Measurements from ENCODE around the gene SLC5A2. TPM values are rescaled to one million over a fixed set of nuclear protein-coding genes. Genes with fewer than 3 reads are reported as not detected.
"Not testable (repeated sequence)": the region's sequence is repeated elsewhere in the genome, so short reads cannot be mapped to it uniquely, and the experiment has no call there.

SLC5A2 gene
- total and polyA plus RNA-seq, 12 donors = 0.11 to 3.0 (median 1.3) TPM; not detected in 8

- DNase-seq = no peak
- intact Hi-C loops (cut with DNase I) = no loop called here
Measured at GRCh38 chr16:31438414-31438813, 44.5 kb upstream of the SLC5A2 start.

DNA sequence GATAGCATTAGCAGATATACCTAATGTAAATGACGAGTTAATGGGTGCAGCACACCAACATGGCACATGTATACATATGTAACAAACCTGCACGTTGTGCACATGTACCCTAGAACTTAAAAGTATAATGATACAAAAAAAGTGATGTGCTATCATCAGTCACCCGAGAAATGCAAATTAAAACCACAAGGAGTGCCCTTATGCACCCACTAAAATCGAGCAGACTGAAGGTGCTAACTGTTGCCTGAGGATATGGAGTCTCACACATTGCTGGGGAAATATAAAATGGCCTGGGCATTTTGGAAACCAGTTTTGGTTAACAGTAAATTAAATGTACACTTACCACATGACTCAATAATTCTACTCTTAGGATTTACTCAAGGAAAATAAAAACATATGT is 43.9 kb upstream of the SLC5A2 start:
- H3K4me3 ChIP-seq; intact Hi-C loops (cut with DNase I); H3K27ac ChIP-seq; H3K36me3 ChIP-seq (replicated peaks in 1 of 2); DNase-seq; H3K27me3 ChIP-seq; H3K4me1 ChIP-seq (replicated peaks in 1 of 2); H3K9me3 ChIP-seq (replicated peaks in 1 of 3): not testable (repeated sequence)
- 52 to 75% (median 66%) methylated on average over 3 to 4 of the region's 4 CpGs for WGBS, 4 donors

More at GRCh38 chr16:31438414-31438813, 44.5 kb upstream of the SLC5A2 start:
- Histone ChIP-seq H3K4me3 (no peak overlapping the region), H3K9me3 (replicated peaks in 1 of 3) (no peaks in the 10 kb centered on the region), H3K36me3 (replicated peaks in 1 of 2) (no peaks in the 10 kb centered on the region), H3K27ac (no peak overlapping the region), H3K4me1 (replicated peaks in 1 of 2) (peaks cover 7 to 9% of the 10 kb centered on the region in 2 donors), H3K27me3 (no peaks in the 10 kb centered on the region)
- TF ChIP-seq CTCF (IDR thresholded peaks at IDR 0.05) (no peak), POLR2A (IDR thresholded peaks at IDR 0.05) (no peak)
- 65 to 76% (median 69%) methylated on average over 2 of the region's 2 CpGs for WGBS, 4 donors

GRCh38 chr16:31439519-31439918 is 43.4 kb upstream of the SLC5A2 start:
- WGBS, 4 donors = 75 to 92% (median 84%) methylated on average over 3 of the region's 3 CpGs

DNA sequence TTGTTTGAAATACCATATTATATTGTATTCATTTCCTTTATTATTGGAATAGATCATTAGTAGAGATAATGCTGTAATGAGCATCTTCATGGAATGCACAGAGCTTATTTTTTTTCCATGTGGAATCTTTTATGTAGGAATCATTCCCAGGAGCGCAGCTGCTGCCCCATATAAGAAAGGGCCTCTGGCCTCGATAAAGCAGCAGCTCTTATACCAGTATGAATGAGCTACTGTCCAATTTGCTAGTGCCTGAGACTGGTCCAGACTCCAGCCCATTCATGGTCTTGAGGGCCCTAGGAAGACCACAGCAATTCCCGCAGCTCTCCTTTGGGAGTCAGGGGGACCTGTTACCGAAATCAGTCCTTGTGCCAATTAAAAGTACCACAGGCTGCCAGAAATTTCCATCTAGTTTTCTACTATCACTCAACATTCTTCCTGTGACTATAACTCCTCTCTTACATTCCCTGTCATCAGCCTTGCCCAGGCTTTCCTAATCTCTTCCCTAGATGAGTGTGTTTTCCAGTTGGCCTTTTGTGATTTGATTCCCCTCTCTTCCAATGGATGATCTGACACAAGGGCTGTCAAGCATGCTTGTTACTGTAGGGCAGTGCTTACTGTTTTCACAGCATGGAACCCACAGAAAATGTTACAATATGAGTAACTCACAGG is 42.3 kb upstream of the SLC5A2 start:
- Histone ChIP-seq H3K9me3 (replicated peaks in 1 of 3) (no peaks in the 10 kb centered on the region), H3K4me1 (replicated peaks in 1 of 2) (peaks cover 7 to 9% of the 10 kb centered on the region in 2 donors), H3K4me3 (no peak overlapping the region), H3K27ac (no peak overlapping the region), H3K36me3 (replicated peaks in 1 of 2) (no peaks in the 10 kb centered on the region), H3K27me3 (no peaks in the 10 kb centered on the region)
- WGBS, 4 donors = 43 to 73% (median 73%) methylated on average over 4 of the region's 4 CpGs
- intact Hi-C loops (cut with DNase I) = loop anchor here (5.0 to 10.0 kb wide), 3 partner anchors 236 to 458 kb away; partner anchors contain the start of genes HSD3B7 (in 1 of the 2) and PYCARD (in 1 of the 2)
- DNase-seq = no peak
- no peak for TF ChIP-seq CTCF (IDR thresholded peaks at IDR 0.05)
- no peak for TF ChIP-seq POLR2A (IDR thresholded peaks at IDR 0.05)

More at GRCh38 chr16:31439519-31439918, 43.4 kb upstream of the SLC5A2 start:
- no peaks in the 10 kb centered on the region for H3K27me3 ChIP-seq
- peaks cover 7 to 9% of the 10 kb centered on the region in 2 donors for H3K4me1 ChIP-seq (replicated peaks in 1 of 2)
- DNase-seq = no peak
- no peak overlapping the region for H3K4me3 ChIP-seq
- no peaks in the 10 kb centered on the region for H3K36me3 ChIP-seq (replicated peaks in 1 of 2)
- intact Hi-C loops (cut with DNase I) = no loop called here
- TF ChIP-seq CTCF (IDR thresholded peaks at IDR 0.05) = no peak
- TF ChIP-seq POLR2A (IDR thresholded peaks at IDR 0.05) = no peak
- no peaks in the 10 kb centered on the region for H3K9me3 ChIP-seq (replicated peaks in 1 of 3)
- H3K27ac ChIP-seq = no peak overlapping the region

All from adrenal gland (tissue), 12 donors.